Sigmoid colon (tissue), 7 donors: ENCODE data around the gene OTUB1. TPM values are rescaled to one million over a fixed set of nuclear protein-coding genes. Genes with fewer than 3 reads are reported as not detected.
A peak's percentile ranks its signal among the peaks of the same experiment; 100 is the strongest.

Experiments used
- DNase-seq: peaks from one replicate; pipeline ENCODE4 v3.0.0-alpha.2; 2019
- H3K27ac ChIP-seq, 4 donors: fragments of 200-600 bp; sonication (generic); one replicate each; pipeline ENCODE4 v1.5.1; 2016 to 2019; ENCODE audit warnings: mild to moderate bottlenecking in 1 of 4
- H3K27me3 ChIP-seq, 3 donors: fragments of 200-600 bp; sonication (generic); one replicate each; pipeline ENCODE4 v1.5.1; 2019; ENCODE audit warnings: mild to moderate bottlenecking in 1 of 3
- H3K36me3 ChIP-seq, 4 donors: fragments of 200-600 bp; sonication (generic); one replicate each; pipeline ENCODE4 v1.5.1; 2016 to 2019
- H3K4me1 ChIP-seq, 4 donors: fragments of 200-600 bp; sonication (generic); one replicate each; pipeline ENCODE4 v1.5.1; 2017 to 2019
- H3K4me3 ChIP-seq, 4 donors: fragments of 200-600 bp; sonication (generic); one replicate each; pipeline ENCODE4 v1.5.1; 2017 to 2019; ENCODE audit warnings: mild to moderate bottlenecking in 2 of 4, moderate library complexity in 1 of 4
- H3K9me3 ChIP-seq, 4 donors: fragments of 200-600 bp in 3 of 4; sonication (generic) in 3 of 4; one replicate each; pipeline versions ENCODE4 v1.5.1 to v1.6.1; 2013 to 2019
- EP300 ChIP-seq, 4 donors: sonication (generic); formaldehyde crosslinking; IDR thresholded peaks; one replicate each; pipeline ENCODE4 v1.6.1; 2017; ENCODE audit warnings: antibody characterized with exemption in 4 of 4
- POLR2A ChIP-seq, 2 donors: fragments of 450-650 bp; IDR thresholded peaks; one replicate each; pipeline ENCODE4 v1.6.1; 2016; ENCODE audit warnings: antibody characterized with exemption in 2 of 2, mild to moderate bottlenecking in 2 of 2, moderate library complexity in 2 of 2
- POLR2AphosphoS5 ChIP-seq, 4 donors: sonication (generic); formaldehyde crosslinking; IDR thresholded peaks; one replicate each; pipeline ENCODE4 v1.6.1; 2017; ENCODE audit warnings: antibody characterized with exemption in 4 of 4
- WGBS, 2 donors: extraction: QIAGEN DNeasy Blood & Tissue Kit; methylation state at CpG; one replicate each; pipeline ENCODE4 v1.1.7; 2013; 5-methylcytosine and 5-hydroxymethylcytosine counted together
- intact Hi-C: fragments of 100-400 bp; cut with DNase I; formaldehyde crosslinking; loops from one replicate; pipeline ENCODE4 v1.15.1; 2023
- polyA plus RNA-seq, 3 donors: library from polyadenylated mRNA; stranded (reverse); fragments of 200-250 nt; gene quantifications; one replicate each; pipeline ENCODE4 v1.2.3, GENCODE V29; 2013
- total RNA-seq, 4 donors: library from RNA; depleted of rRNA; stranded (reverse); fragments of >200 nt; gene quantifications; one replicate each; pipeline ENCODE4 v1.1.0, GENCODE V29; 2016
- TF ChIP-seq, protein P1 (sequence below), 4 experiments: fragments of 450-650 bp in 3 of 4; fragments of 200-600 bp in 1 of 4; IDR thresholded peaks; one replicate each; pipeline ENCODE4 v1.5.1; 2016 to 2019; ENCODE audit warnings: antibody characterized with exemption in 4 of 4, mild to moderate bottlenecking in 3 of 4, moderate library complexity in 2 of 4
- donor health status: healthy with polysubstance abuse.
- donor health status: Bipolar disorder and iron deficiency.
- donor health status: healthy.

Gene OTUB1
- total and polyA plus RNA-seq, 7 donors, result 44.8 to 96.4 (median 61.7) TPM

DNA sequence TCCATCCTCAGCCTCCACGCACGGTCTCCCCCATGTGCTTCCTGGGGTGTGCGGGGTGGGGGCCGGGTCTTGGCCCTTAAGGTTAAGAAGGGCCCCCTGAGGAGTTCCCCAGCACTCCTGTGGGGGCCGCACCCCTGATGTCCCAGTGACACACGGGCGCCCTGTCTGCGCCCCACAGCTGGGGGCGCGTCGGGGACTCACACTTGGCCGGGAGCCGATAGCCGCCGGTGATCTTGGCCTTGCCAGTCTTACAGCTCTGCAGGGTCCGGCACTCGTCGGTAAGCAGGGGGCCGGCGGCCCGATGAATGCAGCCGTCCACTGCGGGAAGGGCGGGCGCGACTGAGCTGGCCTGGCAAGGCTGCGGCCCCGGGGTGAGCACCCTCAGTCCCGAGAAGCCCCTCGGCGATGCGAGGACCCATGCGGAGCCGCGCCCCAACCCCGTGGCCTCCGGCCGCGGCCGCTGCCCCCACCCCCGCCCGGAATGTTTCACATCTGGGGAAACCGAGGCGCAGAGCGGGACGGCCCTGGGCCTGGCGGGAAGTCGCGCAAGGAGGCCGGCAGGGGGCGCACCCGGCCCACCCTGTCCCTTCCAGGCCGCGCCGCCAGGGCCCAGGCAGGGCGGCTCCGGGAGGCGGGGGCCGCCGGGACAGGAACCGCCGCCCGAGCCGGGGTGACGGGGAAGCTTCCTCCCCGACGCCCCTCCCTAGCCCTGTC is 13.9 kb downstream of the OTUB1 start:
- intact Hi-C loops, result loop anchor here (1.0 kb wide), 2 partner anchors 148 to 153 kb away; no protein-coding TSS in a partner anchor
- 3 to 14% methylated on average over 67 of the region's 67 CpGs for WGBS, 2 donors
- H3K4me3 ChIP-seq, result peak overlapping the region; percentile 13 to 44 (median 38)

GRCh38 chr11:64000740-64001483 is 14.7 kb downstream of the OTUB1 start:
- 25 to 28% methylated on average over 60 of the region's 60 CpGs for WGBS, 2 donors
- H3K27me3 ChIP-seq, result peaks cover 0 to 7% (median 0%) of the 10 kb centered on the region in 3 donors
- TF ChIP-seq POLR2A (IDR thresholded peaks at IDR 0.05) (no peak), EP300 (IDR thresholded peaks at IDR 0.05) (no peak), POLR2AphosphoS5 (IDR thresholded peaks at IDR 0.05) (no peak)
- TF ChIP-seq, protein P1, sequence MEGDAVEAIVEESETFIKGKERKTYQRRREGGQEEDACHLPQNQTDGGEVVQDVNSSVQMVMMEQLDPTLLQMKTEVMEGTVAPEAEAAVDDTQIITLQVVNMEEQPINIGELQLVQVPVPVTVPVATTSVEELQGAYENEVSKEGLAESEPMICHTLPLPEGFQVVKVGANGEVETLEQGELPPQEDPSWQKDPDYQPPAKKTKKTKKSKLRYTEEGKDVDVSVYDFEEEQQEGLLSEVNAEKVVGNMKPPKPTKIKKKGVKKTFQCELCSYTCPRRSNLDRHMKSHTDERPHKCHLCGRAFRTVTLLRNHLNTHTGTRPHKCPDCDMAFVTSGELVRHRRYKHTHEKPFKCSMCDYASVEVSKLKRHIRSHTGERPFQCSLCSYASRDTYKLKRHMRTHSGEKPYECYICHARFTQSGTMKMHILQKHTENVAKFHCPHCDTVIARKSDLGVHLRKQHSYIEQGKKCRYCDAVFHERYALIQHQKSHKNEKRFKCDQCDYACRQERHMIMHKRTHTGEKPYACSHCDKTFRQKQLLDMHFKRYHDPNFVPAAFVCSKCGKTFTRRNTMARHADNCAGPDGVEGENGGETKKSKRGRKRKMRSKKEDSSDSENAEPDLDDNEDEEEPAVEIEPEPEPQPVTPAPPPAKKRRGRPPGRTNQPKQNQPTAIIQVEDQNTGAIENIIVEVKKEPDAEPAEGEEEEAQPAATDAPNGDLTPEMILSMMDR (IDR thresholded peaks at IDR 0.05), result peak in 2 of 4 experiments; percentile 5 to 36
- peaks cover 0 to 39% (median 30%) of the 10 kb centered on the region in 4 donors for H3K4me1 ChIP-seq
- H3K9me3 ChIP-seq, result no peaks in the 10 kb centered on the region
- peak overlapping the region in 2 of 4 donors; percentile 29 to 35 for H3K27ac ChIP-seq
- H3K36me3 ChIP-seq, result peaks cover 11 to 28% (median 18%) of the 10 kb centered on the region in 4 donors
- H3K4me3 ChIP-seq, result peak overlapping the region in 3 of 4 donors; percentile 35 to 44 (median 40)
- intact Hi-C loops, result loop anchor here (1.0 kb wide), 2 partner anchors 147 to 152 kb away; no protein-coding TSS in a partner anchor
- DNase-seq, result no peak

More for the DNA sequence above, 13.9 kb downstream of the OTUB1 start:
- peaks cover 11 to 34% (median 18%) of the 10 kb centered on the region in 4 donors for H3K36me3 ChIP-seq
- peak; percentile 87 for DNase-seq
- peaks cover 0 to 7% (median 0%) of the 10 kb centered on the region in 3 donors for H3K27me3 ChIP-seq
- no peaks in the 10 kb centered on the region for H3K9me3 ChIP-seq
- TF ChIP-seq POLR2AphosphoS5 (IDR thresholded peaks at IDR 0.05), result no peak
- TF ChIP-seq POLR2A (IDR thresholded peaks at IDR 0.05), result no peak
- TF ChIP-seq EP300 (IDR thresholded peaks at IDR 0.05), result no peak
- TF ChIP-seq, protein P1 (IDR thresholded peaks at IDR 0.05), result peak in 3 of 4 experiments; percentile 48 to 89 (median 59)
- peak overlapping the region in 2 of 4 donors; percentile 29 to 35 for H3K27ac ChIP-seq
- H3K4me1 ChIP-seq, result peaks cover 0 to 39% (median 30%) of the 10 kb centered on the region in 4 donors

- Histone ChIP-seq H3K27ac (peak overlapping the region in 1 of 4 donors; percentile 35), H3K27me3 (peaks cover 0 to 7% (median 0%) of the 10 kb centered on the region in 3 donors), H3K4me3 (no peak overlapping the region), H3K9me3 (no peaks in the 10 kb centered on the region), H3K36me3 (peaks cover 11 to 20% (median 14%) of the 10 kb centered on the region in 4 donors), H3K4me1 (peaks cover 0 to 41% (median 31%) of the 10 kb centered on the region in 4 donors)
- intact Hi-C loops, result no loop called here
- peak; percentile 74 for DNase-seq
- WGBS, 2 donors, result 63 to 79% methylated on average over 23 of the region's 23 CpGs
- TF ChIP-seq POLR2A (IDR thresholded peaks at IDR 0.05), result no peak
- TF ChIP-seq, protein P1 (IDR thresholded peaks at IDR 0.05), result no peak
- TF ChIP-seq POLR2AphosphoS5 (IDR thresholded peaks at IDR 0.05), result no peak
- TF ChIP-seq EP300 (IDR thresholded peaks at IDR 0.05), result no peak
These were observed 15.5 kb downstream of the OTUB1 start for GRCh38 chr11:64001484-64002420.
